Measurements from ENCODE around the gene SLC26A6.
A peak's percentile ranks its signal among the peaks of the same experiment; 100 is the strongest.

The SLC26A6 gene

DNA sequence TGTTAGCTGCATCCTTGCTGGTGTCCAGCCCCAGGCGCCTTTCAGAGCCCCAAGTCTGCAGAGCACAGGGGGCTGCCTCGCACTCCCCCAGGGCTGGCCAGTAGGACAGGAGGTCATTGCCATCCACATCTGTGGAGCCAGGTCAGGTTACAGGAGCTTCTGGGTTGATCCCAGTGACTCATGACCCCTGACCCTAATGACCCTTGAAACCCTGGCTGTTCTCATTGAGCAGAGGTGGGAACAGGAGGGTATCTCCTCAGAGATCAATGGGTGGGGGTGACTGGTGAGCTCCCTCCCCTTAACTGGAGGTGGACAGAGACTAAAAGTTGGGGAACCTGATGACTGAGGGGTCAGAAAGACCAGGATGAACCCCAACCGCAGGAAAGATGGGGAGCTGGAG lies 6.1 kb upstream of the SLC26A6 start:
- H3K4me2 ChIP-seq (ENCODE audit: low read length) = no peak overlapping the region
- H3K4me1 ChIP-seq = no peaks in the 10 kb centered on the region
- no peak overlapping the region for H2AFZ ChIP-seq
- no peaks in the 10 kb centered on the region for H3K27me3 ChIP-seq (ENCODE audit: control insufficient read depth, insufficient read depth, low read length)
- no peak overlapping the region for H3K27ac ChIP-seq
- no peak overlapping the region for H3K4me3 ChIP-seq (ENCODE audit: low read depth, low read length)
- H3K79me2 ChIP-seq = peaks cover 4% of the 10 kb centered on the region
- no peaks in the 10 kb centered on the region for H3K9me3 ChIP-seq (ENCODE audit: control insufficient read depth, low read length)
- TF ChIP-seq CTCF (IDR thresholded peaks at IDR 0.05) = no peak
- no peaks in the 10 kb centered on the region for H3K36me3 ChIP-seq (ENCODE audit: control insufficient read depth, insufficient read depth, low read length)
- no peak overlapping the region for H3K9ac ChIP-seq

GRCh38 chr3:48639944-48640606 lies 4.8 kb upstream of the SLC26A6 start:
- Histone ChIP-seq H3K4me2 (ENCODE audit: low read length) (no peak overlapping the region), H3K79me2 (peaks cover 4% of the 10 kb centered on the region), H2AFZ (no peak overlapping the region), H3K27ac (no peak overlapping the region), H3K4me1 (peaks cover 7% of the 10 kb centered on the region), H3K9ac (no peak overlapping the region), H3K36me3 (ENCODE audit: control insufficient read depth, insufficient read depth, low read length) (no peaks in the 10 kb centered on the region), H3K9me3 (ENCODE audit: control insufficient read depth, low read length) (no peaks in the 10 kb centered on the region), H3K27me3 (ENCODE audit: control insufficient read depth, insufficient read depth, low read length) (no peaks in the 10 kb centered on the region), H3K4me3 (ENCODE audit: low read depth, low read length) (no peak overlapping the region)
- TF ChIP-seq CTCF (IDR thresholded peaks at IDR 0.05) = no peak

- Histone ChIP-seq H2AFZ (no peak overlapping the region), H3K27me3 (ENCODE audit: control insufficient read depth, insufficient read depth, low read length) (no peaks in the 10 kb centered on the region), H3K9ac (no peak overlapping the region), H3K36me3 (ENCODE audit: control insufficient read depth, insufficient read depth, low read length) (no peaks in the 10 kb centered on the region), H3K4me3 (ENCODE audit: low read depth, low read length) (no peak overlapping the region), H3K4me1 (peaks cover 14% of the 10 kb centered on the region), H3K27ac (no peak overlapping the region), H3K79me2 (peaks cover 2% of the 10 kb centered on the region), H3K4me2 (ENCODE audit: low read length) (no peak overlapping the region), H3K9me3 (ENCODE audit: control insufficient read depth, low read length) (no peaks in the 10 kb centered on the region)
- no peak for TF ChIP-seq CTCF (IDR thresholded peaks at IDR 0.05)
Measured at GRCh38 chr3:48637305-48637704, 2.0 kb upstream of the SLC26A6 start.

- TF ChIP-seq CTCF (IDR thresholded peaks at IDR 0.05) = no peak
- no peak overlapping the region for H3K9ac ChIP-seq
- H3K4me2 ChIP-seq (ENCODE audit: low read length) = peak overlapping the region; percentile 94
Measured at GRCh38 chr3:48636149-48636655, 941 bp upstream of the SLC26A6 start.

More at GRCh38 chr3:48636149-48636655, 941 bp upstream of the SLC26A6 start:
- Histone ChIP-seq H3K4me1 (peaks cover 14% of the 10 kb centered on the region), H3K27ac (peak overlapping the region; percentile 1), H3K4me3 (ENCODE audit: low read depth, low read length) (peak overlapping the region; percentile 91), H3K9me3 (ENCODE audit: control insufficient read depth, low read length) (no peaks in the 10 kb centered on the region), H3K36me3 (ENCODE audit: control insufficient read depth, insufficient read depth, low read length) (no peaks in the 10 kb centered on the region), H2AFZ (peak overlapping the region; percentile 94), H3K27me3 (ENCODE audit: control insufficient read depth, insufficient read depth, low read length) (no peaks in the 10 kb centered on the region), H3K79me2 (peaks cover 2% of the 10 kb centered on the region)

Data from parathyroid adenoma (tissue), 2 donors.